D721Med (cell line): ENCODE results near the gene TTC28.
"Not testable (repeated sequence)": the region's sequence is repeated elsewhere in the genome, so short reads cannot be mapped to it uniquely, and the experiment has no call there.

Experiments used
- DNase-seq: peaks from one replicate; pipeline ENCODE4 v3.0.0; 2011; ENCODE audit warnings: low spot score; ENCODE audit not compliant: insufficient read length
- FAIRE-seq: peaks from 2 replicates; lab custom pipeline; 2011; peaks lifted over from hg19 to GRCh38; lab: Jason Lieb, UNC
- CTCF ChIP-seq: IDR thresholded peaks from 2 replicates; pipeline ENCODE4 v1.5.1; 2012; ENCODE audit warnings: mild to moderate bottlenecking, control low read depth; ENCODE audit not compliant: insufficient read depth; ENCODE audit errors: missing control alignments

TTC28 gene

GRCh38 chr22:28557184-28557583, 122.5 kb downstream of the TTC28 start:
- no peak for FAIRE-seq
- no peak for TF ChIP-seq CTCF
- DNase-seq = no peak

- not testable (repeated sequence) for FAIRE-seq, DNase-seq
Measured at GRCh38 chr22:28553108-28553866, 126.4 kb downstream of the TTC28 start.

GRCh38 chr22:28548406-28548805, 131.2 kb downstream of the TTC28 start:
- DNase-seq (no peak), FAIRE-seq (no peak)
- TF ChIP-seq CTCF = no peak

GRCh38 chr22:28547132-28547842, 132.4 kb downstream of the TTC28 start:
- FAIRE-seq = no peak
- TF ChIP-seq CTCF = no peak
- no peak for DNase-seq

- FAIRE-seq = no peak
- no peak for TF ChIP-seq CTCF
- no peak for DNase-seq
Measured at GRCh38 chr22:28544431-28544868, 135.2 kb downstream of the TTC28 start.

- FAIRE-seq = no peak
- TF ChIP-seq CTCF = no peak
- DNase-seq = no peak
Measured at GRCh38 chr22:28542980-28543621, 136.5 kb downstream of the TTC28 start.

- FAIRE-seq (no peak), DNase-seq (no peak)
- no peak for TF ChIP-seq CTCF
Measured at GRCh38 chr22:28541137-28541536, 138.5 kb downstream of the TTC28 start.
